HepG2 (cell line): ENCODE data around the gene CTNNAL1. TPM values are rescaled to one million over a fixed set of nuclear protein-coding genes. Genes with fewer than 3 reads are reported as not detected.

ENCODE experiments used
- ATAC-seq: fragments of 200-7000 bp; cut with Tn5 transposase; 3 replicates; pipeline ENCODE4 v1.9.1; 2020; ENCODE audit warnings: mild to moderate bottlenecking, moderate library complexity
- BruUV-seq: library from RNA; stranded (reverse); fragments of 400-500 nt; replicated peaks from 2 replicates; lab custom pipeline; 2021; lab: Mats Ljungman, UMichigan
- CTCF ChIA-PET: fragments of 300-600 bp; formaldehyde crosslinking; extraction: SDS; loops from one replicate; lab custom pipeline; 2021; ENCODE audit warnings: low total read pairs, inconsistent platforms, low intra/inter-chr PET ratio; lab: Yijun Ruan, JAX
- POLR2A ChIA-PET: fragments of 350-600 bp; sonication (Branson Sonifier 250); formaldehyde crosslinking; loops from one replicate; lab custom pipeline; 2020; ENCODE audit warnings: antibody characterized with exemption, inconsistent platforms; lab: Yijun Ruan, JAX
- DNase-seq: peaks from one replicate; pipeline ENCODE4 v3.0.0-alpha.2; 2015; ENCODE audit warnings: low spot score
- FAIRE-seq: peaks from 3 replicates; lab custom pipeline; 2011; peaks lifted over from hg19 to GRCh38; lab: Jason Lieb, UNC
- H2AFZ ChIP-seq: one replicate; pipeline ENCODE4 v1.6.1; 2011; ENCODE audit warnings: low read length, inconsistent platforms
- H3K27ac ChIP-seq: fragments of 300-600 bp; 3 replicates; pipeline ENCODE4 v1.8.0; 2011; ENCODE audit warnings: mixed run types, mild to moderate bottlenecking, mixed read lengths, low read length, inconsistent platforms; ENCODE audit not compliant: insufficient read depth; ENCODE audit errors: extremely low read length
- H3K27me3 ChIP-seq, 2 experiments: fragments of 200-600 bp in 1 of 2; 2 replicates in 1 of 2; 3 replicates in 1 of 2; pipeline versions ENCODE4 v1.6.0 to v1.8.0; 2011; ENCODE audit warnings: low read length in 2 of 2, mild to moderate bottlenecking in 2 of 2, moderate library complexity in 2 of 2, inconsistent platforms in 1 of 2; ENCODE audit not compliant: insufficient read depth in 2 of 2, control insufficient read depth in 1 of 2
- H3K36me3 ChIP-seq, 2 experiments: fragments of 200-600 bp in 1 of 2; replicated peaks in 1 of 2; 2 replicates in 1 of 2; 3 replicates in 1 of 2; pipeline versions ENCODE4 v1.5.1 to v1.8.0; 2011; ENCODE audit warnings: low read length in 2 of 2, inconsistent platforms in 1 of 2; ENCODE audit not compliant: insufficient read depth in 2 of 2, control insufficient read depth in 1 of 2
- H3K4me1 ChIP-seq: 2 replicates; pipeline ENCODE4 v1.5.1; 2012; ENCODE audit warnings: low read length, inconsistent platforms; ENCODE audit not compliant: insufficient read depth
- H3K4me2 ChIP-seq: 2 replicates; pipeline ENCODE4 v1.6.0; 2011; ENCODE audit warnings: low read depth, low read length, inconsistent platforms
- H3K4me3 ChIP-seq, 3 experiments: fragments of 200-600 bp in 1 of 3; sonication (generic), shearing (Covaris generic) in 1 of 3; replicated peaks in 1 of 3; 2 replicates each; pipeline ENCODE4 v1.5.1; 2011 to 2016; ENCODE audit warnings: low read length in 3 of 3, inconsistent platforms in 2 of 3, low read depth in 2 of 3, mild to moderate bottlenecking in 2 of 3, control low read depth in 1 of 3, mixed read lengths in 1 of 3; ENCODE audit not compliant: insufficient read depth in 1 of 3
- H3K79me2 ChIP-seq: one replicate; pipeline ENCODE4 v1.6.1; 2011; ENCODE audit warnings: low read length, inconsistent platforms; ENCODE audit not compliant: insufficient read depth
- H3K9ac ChIP-seq: 2 replicates; pipeline ENCODE4 v1.6.0; 2011; ENCODE audit warnings: mild to moderate bottlenecking, low read depth, low read length, inconsistent platforms; ENCODE audit not compliant: insufficient read depth
- H3K9me3 ChIP-seq: 2 replicates; pipeline ENCODE4 v1.5.1; 2012; ENCODE audit warnings: mild to moderate bottlenecking, low read length
- H4K20me1 ChIP-seq: 2 replicates; pipeline ENCODE4 v1.6.0; 2011; ENCODE audit warnings: inconsistent platforms, mild to moderate bottlenecking, low read length, moderate library complexity; ENCODE audit not compliant: insufficient read depth
- CBX1 ChIP-seq: IDR thresholded peaks from one replicate; pipeline ENCODE4 v1.6.1; 2016; ENCODE audit warnings: antibody characterized with exemption, low read depth
- KDM5A ChIP-seq: fragments of 200-600 bp; sonication (generic); IDR thresholded peaks from 2 replicates; pipeline ENCODE4 v1.7.0; 2018; ENCODE audit warnings: antibody characterized with exemption, mild to moderate bottlenecking, low read length, borderline replicate concordance
- NAIF1 ChIP-seq: sonication (generic); formaldehyde crosslinking; IDR thresholded peaks from 2 replicates; pipeline ENCODE4 v1.5.0; 2020; ENCODE audit warnings: mild to moderate bottlenecking, missing genetic modification reagents, borderline replicate concordance
- RFX5 ChIP-seq: IDR thresholded peaks from 2 replicates; pipeline ENCODE4 v1.6.1; 2011; ENCODE audit warnings: low read depth, low read length, improper control_type of control experiment
- SP1 ChIP-seq, 2 experiments: fragments of 450-650 bp in 1 of 2; sonication (generic) in 1 of 2; formaldehyde crosslinking in 1 of 2; IDR thresholded peaks; 2 replicates each; pipeline versions ENCODE4 v1.4.0 to v1.6.1; 2016 to 2020; ENCODE audit warnings: missing genetic modification reagents in 1 of 2
- STAG1 ChIP-seq: sonication (generic); formaldehyde crosslinking; IDR thresholded peaks from 2 replicates; pipeline ENCODE4 v1.4.0; 2020; ENCODE audit warnings: missing genetic modification reagents
- SYNCRIP ChIP-seq: fragments of 200-400 bp; formaldehyde crosslinking; IDR thresholded peaks from 2 replicates; pipeline ENCODE4 v1.6.1; 2018; ENCODE audit warnings: mild to moderate bottlenecking, low read depth, low read length; ENCODE audit not compliant: insufficient read depth
- TCF7 ChIP-seq: sonication (generic); IDR thresholded peaks from 2 replicates; pipeline ENCODE4 v1.6.1; 2016; ENCODE audit warnings: antibody characterized with exemption, low read depth
- TGIF2 ChIP-seq: IDR thresholded peaks from 2 replicates; pipeline ENCODE4 v1.6.1; 2016; ENCODE audit warnings: control low read depth, missing compliant biosample characterization
- U2AF1 ChIP-seq: fragments of 200-400 bp; formaldehyde crosslinking; optimal IDR thresholded peaks from 2 replicates; pipeline ENCODE3; 2017; ENCODE audit warnings: mild to moderate bottlenecking, low read depth, low read length
- YEATS4 ChIP-seq: sonication (generic); formaldehyde crosslinking; IDR thresholded peaks from 2 replicates; pipeline ENCODE4 v1.4.0; 2020; ENCODE audit warnings: missing genetic modification reagents, borderline replicate concordance
- ZNF124 ChIP-seq: sonication (generic); formaldehyde crosslinking; IDR thresholded peaks from 2 replicates; pipeline ENCODE4 v1.4.0; 2020; ENCODE audit warnings: missing genetic modification reagents
- ZNF335 ChIP-seq: sonication (generic); formaldehyde crosslinking; IDR thresholded peaks from 2 replicates; pipeline ENCODE4 v1.4.0; 2020; ENCODE audit warnings: missing genetic modification reagents
- ZNF431 ChIP-seq: sonication (generic); formaldehyde crosslinking; IDR thresholded peaks from 2 replicates; pipeline ENCODE4 v1.9.0; 2022; ENCODE audit warnings: missing genetic modification reagents, low read depth, mild to moderate bottlenecking, borderline replicate concordance
- ZNF451 ChIP-seq: sonication (generic); formaldehyde crosslinking; IDR thresholded peaks from 2 replicates; pipeline ENCODE4 v1.5.0; 2020; ENCODE audit warnings: mild to moderate bottlenecking, missing genetic modification reagents
- ZNF674 ChIP-seq: sonication (generic); formaldehyde crosslinking; IDR thresholded peaks from 2 replicates; pipeline ENCODE4 v1.5.0; 2020; ENCODE audit warnings: low read depth, mild to moderate bottlenecking, missing genetic modification reagents
- WGBS: methylation state at CpG from one replicate; pipeline ENCODE4 v1.1.6; 2017; ENCODE audit warnings: low lambda C conversion rate; 5-methylcytosine and 5-hydroxymethylcytosine counted together
- in situ Hi-C: cut with HindIII; loops from 2 replicates; pipeline ENCODE4 v1.10.0; 2017; ENCODE audit warnings: low pct_unique_long_range_greater_than_20kb; ENCODE audit not compliant: extremely low pct_ligation_motif_present
- intact Hi-C: fragments of 100-400 bp; cut with micrococcal nuclease; formaldehyde crosslinking; loops from one replicate; pipeline ENCODE4 v1.10.0; 2022; ENCODE audit not compliant: unreplicated experiment
- polyA plus RNA-seq, 8 experiments: library from polyadenylated mRNA; depleted of rRNA in 3 of 8; stranded (reverse) in 7 of 8; unstranded in 1 of 8; fragments of >200 nt; fragmentation: Illumina TruSeq in 4 of 8; extraction: Trizol in 4 of 8; gene quantifications; 2 replicates each; pipeline versions ENCODE4 v1.2.1 to v1.2.3, GENCODE V29; 2011 to 2016; ENCODE audit warnings: low read depth in 4 of 8, missing spikeins in 1 of 8, mixed read lengths in 1 of 8; ENCODE audit not compliant: insufficient read depth in 1 of 8
- total RNA-seq, 5 experiments: library from RNA; depleted of rRNA; stranded (reverse); fragments of >200 nt; fragmentation: Illumina TruSeq; extraction: Trizol; gene quantifications; 2 replicates each; pipeline ENCODE4 v1.2.3, GENCODE V29; 2016; ENCODE audit warnings: low read depth in 1 of 5
- TF ChIP-seq, protein P1 (sequence below): sonication (generic); formaldehyde crosslinking; IDR thresholded peaks from 2 replicates; pipeline ENCODE4 v1.5.0; 2020; ENCODE audit warnings: missing genetic modification reagents

Gene CTNNAL1
- total and polyA plus RNA-seq, 2 of the 13 experiments (the other 11 are each of a cell fraction or from before 2014, with no cell fraction given): 32.0 to 162 TPM

DNA sequence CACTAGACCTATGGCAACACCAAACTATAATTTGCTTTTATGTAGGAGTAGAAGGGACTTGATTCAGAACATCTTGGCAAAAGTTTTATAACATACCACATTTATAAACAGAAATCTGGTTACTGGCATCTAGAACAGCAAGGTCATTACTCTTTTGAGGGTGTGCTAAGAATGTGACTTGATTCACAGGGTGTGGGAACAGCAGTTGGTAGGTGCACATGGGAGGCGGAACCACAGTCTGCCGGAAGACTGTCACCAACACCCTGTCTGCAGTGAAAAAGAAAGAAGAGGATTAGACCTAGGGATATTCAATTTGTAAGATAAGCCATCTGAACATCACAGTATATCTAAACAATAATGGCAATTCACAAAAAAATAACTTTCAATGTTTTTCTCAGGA is 102.4 kb downstream of the CTNNAL1 start:
- no TSS peak for BruUV-seq
- Histone ChIP-seq H3K4me2 (no peak overlapping the region), H3K27ac (no peak overlapping the region), H3K4me3 (no peak overlapping the region), H3K27me3 (no peaks in the 10 kb centered on the region), H3K4me1 (peaks cover 12% of the 10 kb centered on the region), H3K9me3 (no peaks in the 10 kb centered on the region), H3K79me2 (peaks cover 2% of the 10 kb centered on the region), H4K20me1 (no peaks in the 10 kb centered on the region), H2AFZ (no peak overlapping the region), H3K9ac (no peak overlapping the region), H3K36me3 (peaks cover 32 to 88% of the 10 kb centered on the region in 2 experiments)
- WGBS: 100% methylated on average over 2 of the region's 2 CpGs
- FAIRE-seq (no peak), DNase-seq (no peak), ATAC-seq (no peak)
- TF ChIP-seq SYNCRIP (no peak), TCF7 (no peak), ZNF335 (CRISPR knock-in tag) (no peak), ZNF431 (CRISPR knock-in tag) (no peak), SP1 (IDR thresholded peaks at IDR 0.05) (no peak), SP1 (CRISPR knock-in tag; IDR thresholded peaks at IDR 0.05) (no peak), KDM5A (no peak), TGIF2 (CRISPR knock-in tag) (no peak), ZNF674 (CRISPR knock-in tag) (no peak), CBX1 (no peak), ZNF451 (CRISPR knock-in tag) (no peak), RFX5 (no peak), YEATS4 (CRISPR knock-in tag) (no peak), STAG1 (no peak), ZNF124 (CRISPR knock-in tag) (no peak), U2AF1 (no peak), NAIF1 (CRISPR knock-in tag) (no peak)
- TF ChIP-seq, protein P1, sequence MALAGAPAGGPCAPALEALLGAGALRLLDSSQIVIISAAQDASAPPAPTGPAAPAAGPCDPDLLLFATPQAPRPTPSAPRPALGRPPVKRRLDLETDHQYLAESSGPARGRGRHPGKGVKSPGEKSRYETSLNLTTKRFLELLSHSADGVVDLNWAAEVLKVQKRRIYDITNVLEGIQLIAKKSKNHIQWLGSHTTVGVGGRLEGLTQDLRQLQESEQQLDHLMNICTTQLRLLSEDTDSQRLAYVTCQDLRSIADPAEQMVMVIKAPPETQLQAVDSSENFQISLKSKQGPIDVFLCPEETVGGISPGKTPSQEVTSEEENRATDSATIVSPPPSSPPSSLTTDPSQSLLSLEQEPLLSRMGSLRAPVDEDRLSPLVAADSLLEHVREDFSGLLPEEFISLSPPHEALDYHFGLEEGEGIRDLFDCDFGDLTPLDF (CRISPR knock-in tag): no peak
- in situ Hi-C loops: no loop called here
- ChIA-PET POLR2A (no interaction called here), CTCF (no interaction called here)
- intact Hi-C loops: no loop called here
